Peyer's patch (tissue), 4 donors: Measurements from ENCODE around the gene NXPH1.

Experiments used
- CTCF ChIP-seq, 6 experiments: fragments of 450-650 bp in 4 of 6; fragments of 200-600 bp in 2 of 6; sonication (generic) in 1 of 6; IDR thresholded peaks; one replicate each; pipeline ENCODE4 v1.5.1; 2017 to 2019; ENCODE audit warnings: antibody characterized with exemption in 6 of 6, mild to moderate bottlenecking in 3 of 6, moderate library complexity in 1 of 6
- POLR2A ChIP-seq, 2 donors: fragments of 450-650 bp; IDR thresholded peaks; one replicate each; pipeline ENCODE4 v1.5.1; 2017; ENCODE audit warnings: antibody characterized with exemption in 2 of 2, mild to moderate bottlenecking in 2 of 2, moderate library complexity in 2 of 2

DNA sequence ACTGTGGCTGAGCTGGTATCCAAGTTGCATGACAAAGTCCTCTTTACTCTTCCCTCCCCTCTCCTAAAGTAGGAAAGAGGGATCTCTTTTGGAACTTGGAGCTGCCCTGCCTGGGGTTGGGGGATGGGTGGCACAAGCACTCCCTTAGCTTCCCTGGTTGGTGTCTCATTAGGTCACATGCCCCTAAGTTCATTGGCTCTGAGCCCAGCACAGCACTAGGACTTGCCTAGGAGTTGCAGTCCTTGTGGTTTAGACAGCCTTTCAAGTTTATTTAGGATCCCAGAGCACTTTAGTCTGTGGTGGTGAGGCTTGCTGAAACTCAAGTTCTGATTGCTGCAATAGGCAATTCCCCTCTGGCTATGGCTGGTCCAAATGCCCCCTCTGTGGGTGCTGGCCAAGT lies 281.4 kb downstream of the NXPH1 start:
- TF ChIP-seq CTCF (IDR thresholded peaks at IDR 0.05) (no peak), POLR2A (IDR thresholded peaks at IDR 0.05) (no peak)
